Midbrain (tissue), 1 donor: ENCODE measurements around the gene OCIAD1.

Experiments
- DNase-seq: peaks from one replicate; lab custom pipeline; 2025; lab: John Stamatoyannopoulos, UW

The OCIAD1 gene

DNA sequence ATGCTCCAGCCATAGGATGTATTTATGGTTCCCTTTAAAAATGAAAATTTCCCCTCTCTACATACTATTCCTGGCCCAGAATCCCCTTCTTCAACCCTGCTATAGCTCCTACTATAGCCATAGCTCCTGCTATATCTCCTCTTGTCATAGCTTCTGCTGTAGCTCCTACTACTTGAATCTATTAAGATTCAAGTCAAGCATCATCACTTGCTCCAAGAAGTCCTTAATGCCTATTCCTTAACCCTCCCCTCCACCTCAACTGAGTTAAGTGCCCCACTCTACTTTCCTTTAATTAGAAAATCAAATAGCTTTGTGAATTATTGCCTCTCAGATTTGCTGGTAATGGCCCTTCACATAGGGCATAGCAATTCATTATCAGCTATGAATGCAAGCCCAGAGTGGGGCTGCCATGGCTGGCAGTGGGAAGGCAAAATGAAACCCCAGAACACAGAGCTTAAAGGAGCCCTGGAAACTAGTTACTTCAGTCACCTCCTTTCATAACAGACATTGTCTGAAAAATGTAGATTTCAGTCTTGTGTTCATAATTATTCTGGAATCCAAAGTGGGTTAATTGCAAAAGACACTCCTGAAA lies 60.2 kb downstream of the OCIAD1 start:
- DNase-seq = no peak

DNA sequence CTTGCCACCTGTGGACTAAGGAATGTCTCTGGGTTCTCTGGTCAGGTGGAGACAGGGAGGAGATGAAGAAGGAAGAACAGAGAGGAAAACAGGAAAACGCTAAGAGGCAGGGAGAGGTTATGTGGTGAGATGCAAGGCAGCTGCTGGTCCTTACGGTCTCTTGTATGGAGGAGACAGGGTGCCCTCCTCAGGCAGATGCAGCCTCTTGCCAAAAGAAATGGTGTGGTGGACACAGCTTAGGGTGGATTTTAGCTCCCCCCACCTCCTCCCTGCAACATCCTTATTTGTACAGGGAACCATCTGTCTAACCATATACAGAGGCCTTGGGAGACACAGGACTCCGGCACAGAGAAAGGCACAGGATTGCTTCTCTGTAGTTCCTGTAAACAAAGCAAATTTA lies 66.0 kb downstream of the OCIAD1 start:
- DNase-seq = peak; percentile 16

GRCh38 chr4:48898733-48899431 lies 68.0 kb downstream of the OCIAD1 start:
- DNase-seq = no peak

GRCh38 chr4:48899432-48899749 lies 68.5 kb downstream of the OCIAD1 start:
- no peak for DNase-seq

- no peak for DNase-seq
Measured at GRCh38 chr4:48899950-48900349, 69.1 kb downstream of the OCIAD1 start.

GRCh38 chr4:48901196-48901595 lies 70.3 kb downstream of the OCIAD1 start:
- no peak for DNase-seq

- no peak for DNase-seq
Measured at GRCh38 chr4:48902266-48902665, 71.4 kb downstream of the OCIAD1 start.

- no peak for DNase-seq
Measured at GRCh38 chr4:48904101-48904500, 73.2 kb downstream of the OCIAD1 start.

GRCh38 chr4:48904541-48905142 lies 73.8 kb downstream of the OCIAD1 start:
- no peak for DNase-seq

DNA sequence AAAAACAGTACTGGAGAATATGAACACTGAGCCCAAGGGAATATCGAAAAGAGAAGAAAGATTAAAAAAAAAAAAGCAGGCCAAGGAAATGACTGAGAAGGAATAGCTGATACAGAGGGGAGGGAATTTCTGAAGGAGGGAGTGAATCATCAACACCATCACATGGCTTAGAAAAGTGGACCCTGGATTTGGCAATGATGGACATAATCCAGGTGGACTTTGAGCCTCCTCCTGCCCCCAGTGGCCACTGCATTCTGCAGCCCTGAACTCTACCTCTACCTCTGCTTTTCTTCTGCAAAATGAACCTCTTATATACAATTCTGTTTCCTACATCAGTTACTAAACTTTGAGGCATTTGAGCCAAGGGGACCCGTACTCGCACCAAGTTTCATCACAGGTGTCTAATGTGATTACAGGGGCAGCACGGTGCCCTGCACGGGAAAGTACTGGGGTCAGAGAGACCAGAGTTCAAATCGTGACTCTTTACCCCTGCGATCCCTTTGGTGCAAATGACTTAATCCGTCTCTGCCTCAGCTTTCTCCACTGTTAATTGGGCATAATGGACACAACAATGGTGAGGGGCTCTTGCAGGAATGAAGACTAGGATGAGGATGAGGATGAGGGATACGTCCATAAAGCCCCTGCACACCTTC lies 74.6 kb downstream of the OCIAD1 start:
- no peak for DNase-seq

- no peak for DNase-seq
Measured at GRCh38 chr4:48906206-48907173, 75.6 kb downstream of the OCIAD1 start, which contains the start of gene OCIAD2. Gene OCIAD2, minus strand, starts transcription at chr4:48906774. Its CDS starts 2,225 bp downstream, at chr4:48904549.

GRCh38 chr4:48907706-48908477 lies 77.0 kb downstream of the OCIAD1 start:
- DNase-seq = no peak

GRCh38 chr4:48908687-48909086 lies 77.8 kb downstream of the OCIAD1 start:
- no peak for DNase-seq

DNA sequence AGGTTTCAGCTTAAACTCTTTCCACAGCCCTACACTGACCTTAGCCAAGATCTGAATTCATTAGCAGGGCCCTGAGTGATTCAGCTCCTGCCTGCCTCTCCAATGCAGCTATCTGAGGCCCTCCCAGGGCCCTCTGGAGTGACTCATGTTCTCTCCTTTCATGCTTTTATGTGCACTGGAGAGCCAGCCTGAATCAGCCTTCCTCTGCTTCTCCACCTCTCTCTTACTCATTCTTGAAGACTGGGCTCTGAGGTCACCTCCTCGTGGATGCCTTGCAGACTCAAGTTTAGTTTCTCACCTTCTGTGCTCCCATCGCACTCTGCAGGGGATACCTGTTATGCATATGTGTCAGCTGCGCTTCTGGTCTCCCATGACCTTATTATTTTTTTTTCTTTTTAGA lies 78.8 kb downstream of the OCIAD1 start:
- DNase-seq = no peak

DNA sequence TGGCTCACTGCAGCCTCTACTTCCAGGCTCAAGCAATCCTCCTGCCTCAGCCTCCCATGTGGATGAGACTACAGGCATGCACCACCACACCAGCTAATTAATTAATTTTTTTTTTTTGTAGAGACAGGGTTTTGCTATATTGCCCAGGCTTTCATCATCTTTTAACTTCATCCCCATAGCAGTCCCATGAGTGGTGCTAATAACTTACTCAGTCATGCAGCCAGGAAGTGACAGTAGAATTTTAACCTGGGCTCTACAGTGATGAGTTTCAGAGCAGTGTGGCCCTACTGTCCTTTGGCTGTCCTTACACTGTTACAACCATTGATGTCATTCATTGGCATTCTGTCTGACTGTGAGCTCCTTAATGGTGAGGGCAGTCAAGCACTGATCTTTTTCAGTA lies 79.6 kb downstream of the OCIAD1 start:
- DNase-seq = no peak
